Measurements from ENCODE around the gene CREB3L1. TPM values are rescaled to one million over a fixed set of nuclear protein-coding genes. Genes with fewer than 3 reads are reported as not detected.

The CREB3L1 gene
- total RNA-seq, 3 donors from 2014 or later (not counting 1 experiment from before 2014, with no cell fraction given), result not detected

GRCh38 chr11:46308631-46309419 lies 31.4 kb downstream of the CREB3L1 start:
- 36% methylated on average over 12 of the region's 12 CpGs for WGBS (ENCODE audit: insufficient coverage)
- Mint-ChIP-seq H3K9me3 (no peaks in the 10 kb centered on the region), H3K36me3 (no peaks in the 10 kb centered on the region), H3K4me1 (peaks cover 0 to 9% of the 10 kb centered on the region in 2 donors), H3K4me3 (peak overlapping the region; percentile 21), H3K27me3 (ENCODE audit: low read depth in 2 of 2) (peaks cover 0 to 3% of the 10 kb centered on the region in 2 donors), H3K27ac (no peak overlapping the region)
- no peaks in the 10 kb centered on the region for H3K27me3 ChIP-seq (ENCODE audit: control insufficient read depth, insufficient read depth, low read length)
- no peak overlapping the region for H3K27ac ChIP-seq (ENCODE audit: low read length)
- H3K4me3 ChIP-seq (ENCODE audit: low read length), result no peak overlapping the region
- DNase-seq (peak; percentile 55 to 78), ATAC-seq (peak; percentile 69 to 93 (median 86))
- H3K9me3 ChIP-seq (ENCODE audit: control insufficient read depth, insufficient read depth, low read length), result no peaks in the 10 kb centered on the region
- H3K36me3 ChIP-seq (ENCODE audit: control insufficient read depth, insufficient read depth, low read length), result no peaks in the 10 kb centered on the region
- H3K4me1 ChIP-seq (ENCODE audit: control insufficient read depth, insufficient read depth, low read length), result peaks cover 23% of the 10 kb centered on the region
- peak; percentile 87 for TF ChIP-seq CTCF (IDR thresholded peaks at IDR 0.05)
- intact Hi-C loops (cut with micrococcal nuclease), result loop anchor here (1.0 kb wide), 2 partner anchors 70 to 344 kb away; no protein-coding TSS in a partner anchor

GRCh38 chr11:46309814-46310259 lies 32.4 kb downstream of the CREB3L1 start:
- peaks cover 0 to 10% of the 10 kb centered on the region in 2 donors for H3K4me1 Mint-ChIP-seq
- intact Hi-C loops (cut with micrococcal nuclease), result no loop called here
- no peaks in the 10 kb centered on the region for H3K36me3 Mint-ChIP-seq
- Histone ChIP-seq H3K4me1 (ENCODE audit: control insufficient read depth, insufficient read depth, low read length) (peaks cover 23% of the 10 kb centered on the region), H3K27ac (ENCODE audit: low read length) (no peak overlapping the region), H3K4me3 (ENCODE audit: low read length) (no peak overlapping the region), H3K9me3 (ENCODE audit: control insufficient read depth, insufficient read depth, low read length) (no peaks in the 10 kb centered on the region), H3K27me3 (ENCODE audit: control insufficient read depth, insufficient read depth, low read length) (no peaks in the 10 kb centered on the region), H3K36me3 (ENCODE audit: control insufficient read depth, insufficient read depth, low read length) (no peaks in the 10 kb centered on the region)
- peak in 1 of 3 donors; percentile 58 for ATAC-seq
- DNase-seq, result no peak
- no peaks in the 10 kb centered on the region for H3K9me3 Mint-ChIP-seq
- H3K27me3 Mint-ChIP-seq (ENCODE audit: low read depth in 2 of 2), result peaks cover 0 to 3% of the 10 kb centered on the region in 2 donors
- no peak for TF ChIP-seq CTCF (IDR thresholded peaks at IDR 0.05)
- WGBS (ENCODE audit: insufficient coverage), result 12% methylated on average over 2 of the region's 4 CpGs
- no peak overlapping the region for H3K27ac Mint-ChIP-seq
- no peak overlapping the region for H3K4me3 Mint-ChIP-seq

- Histone ChIP-seq H3K27ac (ENCODE audit: low read length) (no peak overlapping the region), H3K36me3 (ENCODE audit: control insufficient read depth, insufficient read depth, low read length) (no peaks in the 10 kb centered on the region), H3K27me3 (ENCODE audit: control insufficient read depth, insufficient read depth, low read length) (no peaks in the 10 kb centered on the region), H3K4me1 (ENCODE audit: control insufficient read depth, insufficient read depth, low read length) (peaks cover 15% of the 10 kb centered on the region), H3K9me3 (ENCODE audit: control insufficient read depth, insufficient read depth, low read length) (no peaks in the 10 kb centered on the region), H3K4me3 (ENCODE audit: low read length) (no peak overlapping the region)
- peak; percentile 86 to 96 (median 95) for ATAC-seq
- TF ChIP-seq CTCF (IDR thresholded peaks at IDR 0.05), result peak; percentile 96
- DNase-seq, result peak; percentile 63 to 86
- H3K4me1 Mint-ChIP-seq, result peaks cover 15 to 18% of the 10 kb centered on the region in 2 donors
- 59% methylated on average over 16 of the region's 16 CpGs for WGBS (ENCODE audit: insufficient coverage)
- no peaks in the 10 kb centered on the region for H3K9me3 Mint-ChIP-seq
- intact Hi-C loops (cut with micrococcal nuclease), result loop anchor here (5.0 kb wide), 1 partner anchor 188 kb away; no protein-coding TSS in a partner anchor
- H3K4me3 Mint-ChIP-seq, result no peak overlapping the region
- H3K36me3 Mint-ChIP-seq, result no peaks in the 10 kb centered on the region
- peaks cover 0 to 6% of the 10 kb centered on the region in 2 donors for H3K27me3 Mint-ChIP-seq (ENCODE audit: low read depth in 2 of 2)
- no peak overlapping the region for H3K27ac Mint-ChIP-seq
These were observed 37.7 kb downstream of the CREB3L1 start for GRCh38 chr11:46315033-46315738.

Data from natural killer cell (primary cell).